SK-N-SH (cell line): ENCODE data around the gene TESMIN. TPM values are rescaled to one million over a fixed set of nuclear protein-coding genes. Genes with fewer than 3 reads are reported as not detected.

ENCODE experiments used
- CTCF ChIA-PET: fragments of 300-600, 350-600 bp; formaldehyde crosslinking; extraction: SDS; loops from one replicate; lab custom pipeline; 2021; lab: Yijun Ruan, JAX
- POLR2A ChIA-PET: fragments of 350-600 bp; sonication (Branson Sonifier 250); formaldehyde crosslinking; extraction: SDS; loops from one replicate; lab custom pipeline; 2020; ENCODE audit warnings: antibody characterized with exemption, inconsistent platforms; lab: Yijun Ruan, JAX
- DNase-seq: peaks from one replicate; pipeline ENCODE4 v3.0.0; 2012
- H2AFZ ChIP-seq: fragments of 200-600 bp; sonication (generic); 2 replicates; pipeline ENCODE4 v1.8.1; 2016; ENCODE audit warnings: antibody characterized with exemption, mild to moderate bottlenecking, low read depth
- H3F3A ChIP-seq: fragments of 200-600 bp; sonication (generic); replicated peaks from 2 replicates; pipeline ENCODE3; 2016; ENCODE audit warnings: antibody characterized with exemption, mild to moderate bottlenecking; ENCODE audit not compliant: insufficient read depth
- H3K27ac ChIP-seq, 2 experiments: fragments of 200-500 bp in 1 of 2; fragments of 200-600 bp in 1 of 2; sonication (Bioruptor generic) in 1 of 2; sonication (generic), shearing (Covaris generic) in 1 of 2; 2 replicates each; pipeline versions ENCODE4 v1.5.1 to v1.6.1; 2014 to 2016; ENCODE audit warnings: low read depth in 2 of 2, inconsistent platforms in 1 of 2, low read length in 1 of 2, mild to moderate bottlenecking in 1 of 2, mixed read lengths in 1 of 2
- H3K27me3 ChIP-seq: fragments of 200-600 bp; sonication (generic), shearing (Covaris generic); 2 replicates; pipeline ENCODE4 v1.6.1; 2016; ENCODE audit warnings: mixed run types; ENCODE audit not compliant: insufficient read depth
- H3K36me3 ChIP-seq, 2 experiments: fragments of 200-500 bp in 1 of 2; fragments of 200-600 bp in 1 of 2; sonication (Bioruptor generic) in 1 of 2; sonication (generic) in 1 of 2; replicated peaks in 1 of 2; 2 replicates each; pipeline versions ENCODE3 to v1.5.1; 2014 to 2016; ENCODE audit warnings: low read length in 1 of 2, mild to moderate bottlenecking in 1 of 2; ENCODE audit not compliant: insufficient read depth in 2 of 2, control insufficient read depth in 1 of 2
- H3K4me1 ChIP-seq, 2 experiments: fragments of 200-500 bp in 1 of 2; fragments of 200-600 bp in 1 of 2; sonication (Bioruptor generic) in 1 of 2; sonication (generic), shearing (Covaris generic) in 1 of 2; 2 replicates each; pipeline versions ENCODE4 v1.5.1 to v1.6.1; 2014 to 2016; ENCODE audit warnings: low read depth in 1 of 2, low read length in 1 of 2, mixed run types in 1 of 2; ENCODE audit not compliant: insufficient read depth in 2 of 2, control insufficient read depth in 1 of 2
- H3K4me2 ChIP-seq: fragments of 200-600 bp; sonication (generic), shearing (Covaris generic); 2 replicates; pipeline ENCODE4 v1.6.1; 2017; ENCODE audit warnings: mixed run types
- H3K4me3 ChIP-seq, 2 experiments: fragments of 200-500 bp in 1 of 2; fragments of 200-600 bp in 1 of 2; sonication (Bioruptor generic) in 1 of 2; sonication (generic), shearing (Covaris generic) in 1 of 2; 2 replicates each; pipeline versions ENCODE4 v1.5.1 to v1.8.1; 2014 to 2016; ENCODE audit warnings: low read depth in 2 of 2, inconsistent platforms in 1 of 2, low read length in 1 of 2, mild to moderate bottlenecking in 1 of 2, mixed read lengths in 1 of 2, moderate library complexity in 1 of 2
- H3K79me2 ChIP-seq: fragments of 200-600 bp; sonication (generic); 2 replicates; pipeline ENCODE4 v1.8.1; 2017; ENCODE audit warnings: mild to moderate bottlenecking; ENCODE audit not compliant: insufficient read depth
- H3K9ac ChIP-seq: fragments of 200-600 bp; sonication (generic); 2 replicates; pipeline ENCODE4 v1.6.1; 2017; ENCODE audit warnings: mixed run types
- H3K9me2 ChIP-seq: fragments of 200-600 bp; sonication (generic); 2 replicates; pipeline ENCODE4 v1.6.1; 2017; ENCODE audit warnings: mixed run types
- H3K9me3 ChIP-seq: fragments of 200-600 bp; sonication (generic); 2 replicates; pipeline ENCODE4 v1.6.1; 2017; ENCODE audit warnings: mixed run types, mild to moderate bottlenecking, moderate library complexity
- H4K20me1 ChIP-seq: fragments of 200-600 bp; sonication (generic); 2 replicates; pipeline ENCODE4 v1.6.1; 2017; ENCODE audit warnings: mild to moderate bottlenecking, mixed run types; ENCODE audit not compliant: insufficient read depth
- CHD2 ChIP-seq: fragments of 150-350 bp; IDR thresholded peaks from 2 replicates; pipeline ENCODE4 v1.6.1; 2018; ENCODE audit warnings: low read length; ENCODE audit not compliant: partially characterized antibody
- CTCF ChIP-seq: fragments of 200-600 bp; sonication (generic); IDR thresholded peaks from 2 replicates; pipeline ENCODE4 v1.6.1; 2017; ENCODE audit warnings: antibody characterized with exemption, mild to moderate bottlenecking, moderate library complexity
- ELF1 ChIP-seq: IDR thresholded peaks from 2 replicates; pipeline ENCODE4 v1.4.0; 2012
- EP300 ChIP-seq, 2 experiments: IDR thresholded peaks; 2 replicates each; pipeline versions ENCODE4 v1.4.0 to v1.6.1; 2012; ENCODE audit warnings: borderline replicate concordance in 1 of 2, low read depth in 1 of 2, low read length in 1 of 2
- EZH2phosphoT487 ChIP-seq: fragments of 200-600 bp; sonication (generic); IDR thresholded peaks from 2 replicates; pipeline ENCODE4 v1.6.1; 2017; ENCODE audit warnings: low read depth, mixed run types, mild to moderate bottlenecking, antibody characterized with exemption, moderate library complexity, borderline replicate concordance
- FOSL2 ChIP-seq: IDR thresholded peaks from 2 replicates; pipeline ENCODE4 v1.4.0; 2012; ENCODE audit warnings: low read depth, mild to moderate bottlenecking, moderate library complexity, borderline replicate concordance
- FOXJ3 ChIP-seq: sonication (generic); formaldehyde crosslinking; IDR thresholded peaks from 2 replicates; pipeline ENCODE4 v1.5.1; 2020; ENCODE audit warnings: mild to moderate bottlenecking, missing genetic modification reagents
- GABPA ChIP-seq: IDR thresholded peaks from 2 replicates; pipeline ENCODE4 v1.4.0; 2012; ENCODE audit warnings: low read depth, mild to moderate bottlenecking
- GATA2 ChIP-seq: sonication (generic); formaldehyde crosslinking; IDR thresholded peaks from 2 replicates; pipeline ENCODE4 v1.5.0; 2020; ENCODE audit warnings: mild to moderate bottlenecking, missing genetic modification reagents
- IRF3 ChIP-seq: fragments of 150-350 bp; IDR thresholded peaks from 2 replicates; pipeline ENCODE4 v1.6.1; 2016; ENCODE audit warnings: mild to moderate bottlenecking, low read depth, low read length
- JUND ChIP-seq: IDR thresholded peaks from 2 replicates; pipeline ENCODE4 v1.4.0; 2012
- MXI1 ChIP-seq: IDR thresholded peaks from 2 replicates; pipeline ENCODE4 v1.6.1; 2012; ENCODE audit warnings: mild to moderate bottlenecking, low read depth, low read length, improper control_type of control experiment
- NFIC ChIP-seq: IDR thresholded peaks from 2 replicates; pipeline ENCODE4 v1.4.0; 2012; ENCODE audit warnings: borderline replicate concordance
- PBX3 ChIP-seq: IDR thresholded peaks from 2 replicates; pipeline ENCODE4; 2012
- POLR2AphosphoS5 ChIP-seq: IDR thresholded peaks from 2 replicates; pipeline ENCODE4 v1.6.1; 2012; ENCODE audit warnings: low read depth, low read length
- RAD21 ChIP-seq: IDR thresholded peaks from 2 replicates; pipeline ENCODE4 v1.6.1; 2012; ENCODE audit warnings: mild to moderate bottlenecking, low read length
- RCOR1 ChIP-seq: fragments of 150-350 bp; IDR thresholded peaks from 2 replicates; pipeline ENCODE4 v1.6.1; 2017; ENCODE audit warnings: antibody characterized with exemption, low read length
- RXRA ChIP-seq: IDR thresholded peaks from 2 replicates; pipeline ENCODE4 v1.4.0; 2012; ENCODE audit warnings: low read depth, mild to moderate bottlenecking, borderline replicate concordance
- SIN3A ChIP-seq: IDR thresholded peaks from 2 replicates; pipeline ENCODE4 v1.6.1; 2012; ENCODE audit warnings: low read depth, mild to moderate bottlenecking, low read length, moderate library complexity, borderline replicate concordance
- TAF1 ChIP-seq: IDR thresholded peaks from 2 replicates; pipeline ENCODE4 v1.6.1; 2012; ENCODE audit warnings: low read depth, mild to moderate bottlenecking, low read length, moderate library complexity, borderline replicate concordance
- TCF12 ChIP-seq: IDR thresholded peaks from 2 replicates; pipeline ENCODE4 v1.4.0; 2012
- USF1 ChIP-seq: IDR thresholded peaks from 2 replicates; pipeline ENCODE4 v1.4.0; 2012; ENCODE audit warnings: low read depth, borderline replicate concordance
- USF2 ChIP-seq: fragments of 150-350 bp; IDR thresholded peaks from 2 replicates; pipeline ENCODE4 v1.6.1; 2017; ENCODE audit warnings: antibody characterized with exemption, low read length, low read depth, borderline replicate concordance
- ZBTB33 ChIP-seq: IDR thresholded peaks from 2 replicates; pipeline ENCODE4 v1.4.0; 2012; ENCODE audit warnings: low read depth, borderline replicate concordance
- WGBS: methylation state at CpG from one replicate; pipeline ENCODE4 v1.1.6; 2017; ENCODE audit warnings: low lambda C conversion rate; 5-methylcytosine and 5-hydroxymethylcytosine counted together
- polyA plus RNA-seq, 3 experiments: library from polyadenylated mRNA; depleted of rRNA; stranded (reverse); fragments of >200 nt; gene quantifications; 2 replicates each; pipeline ENCODE4 v1.2.3, GENCODE V29; 2012

TESMIN gene
- polyA plus RNA-seq, 1 of the 3 experiments (the other 2 are of a cell fraction): 3.5 TPM

- Histone ChIP-seq H3K27me3 (peaks cover 5% of the 10 kb centered on the region; the same call in 1 of the 2 replicates), H3K9me3 (no peaks in the 10 kb centered on the region), H3K36me3 (no peaks in the 10 kb centered on the region), H3K4me2 (peak overlapping the region; percentile 15; the same call in 1 of the 2 replicates), H3K4me1 (peaks cover 0 to 11% of the 10 kb centered on the region in 2 experiments; a peak in 1 of 4 replicates), H3K9me2 (no peaks in the 10 kb centered on the region), H4K20me1 (no peaks in the 10 kb centered on the region), H3K4me3 (no peak overlapping the region), H2AFZ (no peak overlapping the region), H3K9ac (no peak overlapping the region), H3F3A (no peaks in the 10 kb centered on the region), H3K79me2 (no peaks in the 10 kb centered on the region), H3K27ac (peak overlapping the region in 1 of 2 experiments; percentile 13; a peak in 2 of 4 replicates)
- CTCF ChIA-PET: interaction anchor here (0.9 to 1.7 kb wide), 7 partner anchors 9 to 71 kb away, joined by 3 to 6 read pairs (median 4); no protein-coding TSS in a partner anchor
- peak; percentile 83 for DNase-seq
- WGBS: 0% methylated on average over 2 of the region's 6 CpGs
- POLR2A ChIA-PET: interaction anchor here (0.7 to 1.0 kb wide), 2 partner anchors 14 to 15 kb away, joined by 3 to 4 read pairs; no protein-coding TSS in a partner anchor
- TF ChIP-seq TCF12: peak; percentile 95
- no peak for TF ChIP-seq RCOR1
- TF ChIP-seq TAF1: no peak
- TF ChIP-seq ZBTB33: no peak
- TF ChIP-seq USF1: no peak
- no peak for TF ChIP-seq IRF3
- TF ChIP-seq RAD21: no peak
- no peak for TF ChIP-seq GATA2 (CRISPR knock-in tag)
- peak; percentile 37; the same call in 1 of the 2 replicates for TF ChIP-seq SIN3A
- peak; percentile 44; the same call in 1 of the 2 replicates for TF ChIP-seq PBX3
- no peak for TF ChIP-seq GABPA
- TF ChIP-seq USF2: no peak
- no peak for TF ChIP-seq POLR2AphosphoS5
- peak; percentile 68 to 75; a peak in 3 of 4 replicates for TF ChIP-seq EP300 (IDR thresholded peaks at IDR 0.05; ENCODE audit: borderline replicate concordance in 1 of 2, low read depth in 1 of 2, low read length in 1 of 2)
- peak; percentile 47 for TF ChIP-seq CHD2
- peak; percentile 90 for TF ChIP-seq FOSL2
- peak; percentile 89 for TF ChIP-seq NFIC
- no peak for TF ChIP-seq EZH2phosphoT487
- no peak for TF ChIP-seq ELF1
- 0 out of 2 replicates have a peak, but pooled peaks have one; percentile 46 for TF ChIP-seq FOXJ3 (CRISPR knock-in tag)
- no peak for TF ChIP-seq MXI1
- TF ChIP-seq CTCF: no peak
- peak; percentile 86 for TF ChIP-seq JUND
- peak; percentile 61; the same call in 1 of the 2 replicates for TF ChIP-seq RXRA
Measured at GRCh38 chr11:68677432-68677831, 73.9 kb downstream of the TESMIN start.
